HCT116 (cell line): Measurements from ENCODE around the gene CTR9. TPM values are rescaled to one million over a fixed set of nuclear protein-coding genes. Genes with fewer than 3 reads are reported as not detected.

Experiments
- ATAC-seq: fragments of 200-7000 bp; cut with Tn5 transposase; 2 replicates; pipeline ENCODE4 v1.9.1; 2020; ENCODE audit warnings: mild to moderate bottlenecking, moderate library complexity
- BruUV-seq: library from RNA; stranded (reverse); fragments of 400-500 nt; replicated peaks from 2 replicates; lab custom pipeline; 2021; lab: Mats Ljungman, UMichigan
- CTCF ChIA-PET: fragments of 300-600 bp; sonication (Branson Sonifier 250); formaldehyde crosslinking; loops from one replicate; lab custom pipeline; 2021; ENCODE audit warnings: antibody characterized with exemption; lab: Charles Lee
- POLR2A ChIA-PET: fragments of 300-600, 350-600 bp; sonication (Branson Sonifier 250); formaldehyde crosslinking; loops from one replicate; lab custom pipeline; 2021; ENCODE audit warnings: antibody characterized with exemption; lab: Charles Lee
- RAD21 ChIA-PET, 2 experiments: fragments of 300-600 bp; sonication (Branson Sonifier 250); formaldehyde crosslinking; loops; one replicate each; lab custom pipeline; 2023; ENCODE audit warnings: low total read pairs in 2 of 2; ENCODE audit not compliant: uncharacterized antibody in 2 of 2, unreplicated experiment in 2 of 2, low non-redundant PET in 1 of 2; lab: Charles Lee
- DNase-seq: peaks from one replicate; pipeline ENCODE4 v3.0.0-alpha.2; 2010; ENCODE audit warnings: low read depth, low spot score
- H2AFZ ChIP-seq: fragments of 200-600 bp; shearing (Covaris generic), sonication (generic); 2 replicates; pipeline ENCODE4 v1.6.1; 2017; ENCODE audit warnings: low read depth, mixed run types, mixed read lengths, antibody characterized with exemption, low read length; ENCODE audit not compliant: poor library complexity, severe bottlenecking
- H3K27ac ChIP-seq: 2 replicates; pipeline ENCODE4 v1.5.1; 2012; ENCODE audit warnings: low read depth, low read length
- H3K27me3 ChIP-seq: fragments of 200-600 bp; sonication (generic); 2 replicates; pipeline ENCODE4 v1.6.1; 2016; ENCODE audit warnings: mixed run types, low read length, mixed read lengths; ENCODE audit not compliant: insufficient read depth
- H3K36me3 ChIP-seq, 2 experiments: fragments of 200-500 bp in 1 of 2; fragments of 200-600 bp in 1 of 2; sonication (Bioruptor generic) in 1 of 2; sonication (generic) in 1 of 2; 2 replicates each; pipeline versions ENCODE4 v1.5.1 to v1.6.1; 2014 to 2016; ENCODE audit warnings: low read length in 2 of 2, inconsistent platforms in 1 of 2, mixed read lengths in 1 of 2, mixed run types in 1 of 2; ENCODE audit not compliant: insufficient read depth in 2 of 2, control insufficient read depth in 1 of 2
- H3K4me1 ChIP-seq, 2 experiments: fragments of 200-600 bp in 1 of 2; sonication (generic) in 1 of 2; 2 replicates each; pipeline versions ENCODE4 v1.5.1 to v1.6.1; 2012 to 2017; ENCODE audit warnings: low read length in 2 of 2, inconsistent platforms in 1 of 2, mild to moderate bottlenecking in 1 of 2, mixed read lengths in 1 of 2, mixed run types in 1 of 2, moderate library complexity in 1 of 2; ENCODE audit not compliant: insufficient read depth in 2 of 2, control insufficient read depth in 1 of 2
- H3K4me2 ChIP-seq: fragments of 200-600 bp; sonication (generic); 2 replicates; pipeline ENCODE4 v1.6.1; 2017; ENCODE audit warnings: mixed run types, low read length, mixed read lengths
- H3K4me3 ChIP-seq, 2 experiments: fragments of 200-600 bp in 1 of 2; sonication (generic) in 1 of 2; replicated peaks in 1 of 2; 2 replicates each; pipeline ENCODE4 v1.5.1; 2011 to 2016; ENCODE audit warnings: low read length in 2 of 2, control low read depth in 1 of 2, low read depth in 1 of 2, mild to moderate bottlenecking in 1 of 2, mixed read lengths in 1 of 2, mixed run types in 1 of 2
- H3K79me2 ChIP-seq: fragments of 200-600 bp; sonication (generic); 2 replicates; pipeline ENCODE4 v1.6.1; 2017; ENCODE audit warnings: mild to moderate bottlenecking, mixed run types, low read length, moderate library complexity, mixed read lengths; ENCODE audit not compliant: insufficient read depth
- H3K9ac ChIP-seq: fragments of 200-600 bp; sonication (generic); 2 replicates; pipeline ENCODE4 v1.6.1; 2016; ENCODE audit warnings: low read length, mixed read lengths
- H3K9me2 ChIP-seq: fragments of 200-600 bp; sonication (generic), shearing (Covaris generic); 2 replicates; pipeline ENCODE4 v1.6.1; 2017; ENCODE audit warnings: mixed run types, mild to moderate bottlenecking, moderate library complexity; ENCODE audit not compliant: insufficient read depth
- H3K9me3 ChIP-seq, 2 experiments: fragments of 200-500 bp in 1 of 2; fragments of 200-600 bp in 1 of 2; sonication (Bioruptor generic) in 1 of 2; sonication (generic) in 1 of 2; 2 replicates each; pipeline ENCODE4 v1.6.1; 2014 to 2017; ENCODE audit warnings: low read length in 2 of 2, mixed read lengths in 2 of 2, inconsistent platforms in 1 of 2, low read depth in 1 of 2, mild to moderate bottlenecking in 1 of 2, mixed run types in 1 of 2, moderate library complexity in 1 of 2; ENCODE audit not compliant: control insufficient read depth in 1 of 2, insufficient read depth in 1 of 2
- H4K20me1 ChIP-seq: fragments of 200-600 bp; sonication (generic), shearing (Covaris generic); 2 replicates; pipeline ENCODE4 v1.6.1; 2017; ENCODE audit warnings: mixed run types, mild to moderate bottlenecking, moderate library complexity; ENCODE audit not compliant: insufficient read depth
- ATF3 ChIP-seq: IDR thresholded peaks from 2 replicates; pipeline ENCODE4 v1.6.1; 2012
- CBX3 ChIP-seq: IDR thresholded peaks from 2 replicates; pipeline ENCODE4 v1.6.1; 2012; ENCODE audit warnings: low read depth
- EGR1 ChIP-seq: IDR thresholded peaks from 2 replicates; pipeline ENCODE4 v1.6.1; 2012; ENCODE audit warnings: low read depth
- ELF1 ChIP-seq: IDR thresholded peaks from 2 replicates; pipeline ENCODE4 v1.6.1; 2012; ENCODE audit warnings: low read depth, borderline replicate concordance
- EZH2 ChIP-seq: fragments of 200-600 bp; sonication (generic); IDR thresholded peaks from 2 replicates; pipeline ENCODE4 v1.6.1; 2017; ENCODE audit warnings: antibody characterized with exemption, mixed run types
- EZH2phosphoT487 ChIP-seq: fragments of 200-600 bp; IDR thresholded peaks from 2 replicates; pipeline ENCODE4 v1.6.1; 2018; ENCODE audit warnings: antibody characterized with exemption, borderline replicate concordance
- FOSL1 ChIP-seq: IDR thresholded peaks from 2 replicates; pipeline ENCODE4 v1.6.1; 2012; ENCODE audit warnings: low read depth
- JUND ChIP-seq: IDR thresholded peaks from 2 replicates; pipeline ENCODE4 v1.6.1; 2012
- POLR2A ChIP-seq: IDR thresholded peaks from 2 replicates; pipeline ENCODE4 v1.7.0; 2011; ENCODE audit warnings: borderline replicate concordance; ENCODE audit not compliant: insufficient read depth, insufficient read length; ENCODE audit errors: extremely low read depth
- POLR2AphosphoS5 ChIP-seq: IDR thresholded peaks from 2 replicates; pipeline ENCODE4 v1.6.1; 2011; ENCODE audit warnings: mild to moderate bottlenecking, low read depth, low read length, moderate library complexity
- RAD21 ChIP-seq: IDR thresholded peaks from 2 replicates; pipeline ENCODE4 v1.6.1; 2012; ENCODE audit warnings: low read depth, mild to moderate bottlenecking
- REST ChIP-seq: IDR thresholded peaks from 2 replicates; pipeline ENCODE4 v1.6.1; 2012; ENCODE audit warnings: low read depth
- SIN3A ChIP-seq: IDR thresholded peaks from 2 replicates; pipeline ENCODE4 v1.6.1; 2012; ENCODE audit warnings: low read depth
- SRF ChIP-seq: IDR thresholded peaks from 2 replicates; pipeline ENCODE4 v1.6.1; 2012; ENCODE audit warnings: low read depth
- TCF7L2 ChIP-seq: IDR thresholded peaks from 2 replicates; pipeline ENCODE4 v1.7.0; 2011; ENCODE audit warnings: borderline replicate concordance, inconsistent platforms; ENCODE audit not compliant: insufficient read depth, insufficient read length; ENCODE audit errors: extremely low read depth
- YY1 ChIP-seq: IDR thresholded peaks from 2 replicates; pipeline ENCODE4 v1.6.1; 2011; ENCODE audit warnings: low read length, low read depth, moderate library complexity, mild to moderate bottlenecking; ENCODE audit not compliant: insufficient replicate concordance; ENCODE audit errors: extremely low read depth
- ZFX ChIP-seq: fragments of 450-650 bp; IDR thresholded peaks from 2 replicates; pipeline ENCODE4 v1.6.1; 2017
- ZNF274 ChIP-seq: fragments of 200-500 bp; sonication (Bioruptor generic); IDR thresholded peaks from 2 replicates; pipeline ENCODE4 v1.6.1; 2014; ENCODE audit warnings: mild to moderate bottlenecking, low read depth, low read length, inconsistent platforms
- intact Hi-C: fragments of 100-400 bp; cut with micrococcal nuclease; formaldehyde crosslinking; loops from 2 replicates; pipeline ENCODE4 v1.10.0; 2022
- total RNA-seq: library from RNA; stranded (reverse); gene quantifications from one replicate; pipeline ENCODE4 v1.2.1, GENCODE V29; 2021; ENCODE audit not compliant: unreplicated experiment
- TF ChIP-seq, protein P1 (sequence below): IDR thresholded peaks from 2 replicates; pipeline ENCODE4 v1.6.1; 2011; ENCODE audit warnings: mild to moderate bottlenecking, low read length, moderate library complexity; ENCODE audit not compliant: insufficient replicate concordance; ENCODE audit errors: extremely low read depth
- TF ChIP-seq, protein P2 (sequence below), 3 experiments: fragments of 200-600 bp in 1 of 3; sonication (generic) in 1 of 3; IDR thresholded peaks in 2 of 3; conservative IDR thresholded peaks in 1 of 3; 2 replicates each; pipeline ENCODE4 v1.5.1; 2012 to 2017; ENCODE audit warnings: low read depth in 2 of 3, low read length in 2 of 3, antibody characterized with exemption in 1 of 3, borderline replicate concordance in 1 of 3, control low read depth in 1 of 3, mild to moderate bottlenecking in 1 of 3, mixed read lengths in 1 of 3, mixed run types in 1 of 3, moderate library complexity in 1 of 3; ENCODE audit not compliant: insufficient read depth in 1 of 3

Gene CTR9
- total RNA-seq, 1 experiment from 2014 or later = 68.4 TPM

- CTCF ChIA-PET = no interaction called here
Observed at GRCh38 chr11:10744206-10744605, 6.8 kb upstream of the CTR9 start.

More at GRCh38 chr11:10744206-10744605, 6.8 kb upstream of the CTR9 start:
- TF ChIP-seq EZH2phosphoT487 = no peak
- TF ChIP-seq ELF1 = no peak
- no peak for TF ChIP-seq YY1
- TF ChIP-seq POLR2A = no peak
- TF ChIP-seq, protein P1, sequence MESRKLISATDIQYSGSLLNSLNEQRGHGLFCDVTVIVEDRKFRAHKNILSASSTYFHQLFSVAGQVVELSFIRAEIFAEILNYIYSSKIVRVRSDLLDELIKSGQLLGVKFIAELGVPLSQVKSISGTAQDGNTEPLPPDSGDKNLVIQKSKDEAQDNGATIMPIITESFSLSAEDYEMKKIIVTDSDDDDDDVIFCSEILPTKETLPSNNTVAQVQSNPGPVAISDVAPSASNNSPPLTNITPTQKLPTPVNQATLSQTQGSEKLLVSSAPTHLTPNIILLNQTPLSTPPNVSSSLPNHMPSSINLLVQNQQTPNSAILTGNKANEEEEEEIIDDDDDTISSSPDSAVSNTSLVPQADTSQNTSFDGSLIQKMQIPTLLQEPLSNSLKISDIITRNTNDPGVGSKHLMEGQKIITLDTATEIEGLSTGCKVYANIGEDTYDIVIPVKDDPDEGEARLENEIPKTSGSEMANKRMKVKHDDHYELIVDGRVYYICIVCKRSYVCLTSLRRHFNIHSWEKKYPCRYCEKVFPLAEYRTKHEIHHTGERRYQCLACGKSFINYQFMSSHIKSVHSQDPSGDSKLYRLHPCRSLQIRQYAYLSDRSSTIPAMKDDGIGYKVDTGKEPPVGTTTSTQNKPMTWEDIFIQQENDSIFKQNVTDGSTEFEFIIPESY = no peak
- no peak for TF ChIP-seq ZFX
- TF ChIP-seq POLR2AphosphoS5 = no peak
- no peak for TF ChIP-seq JUND
- TF ChIP-seq TCF7L2 = no peak
- TF ChIP-seq SRF = no peak
- no peak for TF ChIP-seq ZNF274
- TF ChIP-seq FOSL1 = no peak
- TF ChIP-seq, protein P2, sequence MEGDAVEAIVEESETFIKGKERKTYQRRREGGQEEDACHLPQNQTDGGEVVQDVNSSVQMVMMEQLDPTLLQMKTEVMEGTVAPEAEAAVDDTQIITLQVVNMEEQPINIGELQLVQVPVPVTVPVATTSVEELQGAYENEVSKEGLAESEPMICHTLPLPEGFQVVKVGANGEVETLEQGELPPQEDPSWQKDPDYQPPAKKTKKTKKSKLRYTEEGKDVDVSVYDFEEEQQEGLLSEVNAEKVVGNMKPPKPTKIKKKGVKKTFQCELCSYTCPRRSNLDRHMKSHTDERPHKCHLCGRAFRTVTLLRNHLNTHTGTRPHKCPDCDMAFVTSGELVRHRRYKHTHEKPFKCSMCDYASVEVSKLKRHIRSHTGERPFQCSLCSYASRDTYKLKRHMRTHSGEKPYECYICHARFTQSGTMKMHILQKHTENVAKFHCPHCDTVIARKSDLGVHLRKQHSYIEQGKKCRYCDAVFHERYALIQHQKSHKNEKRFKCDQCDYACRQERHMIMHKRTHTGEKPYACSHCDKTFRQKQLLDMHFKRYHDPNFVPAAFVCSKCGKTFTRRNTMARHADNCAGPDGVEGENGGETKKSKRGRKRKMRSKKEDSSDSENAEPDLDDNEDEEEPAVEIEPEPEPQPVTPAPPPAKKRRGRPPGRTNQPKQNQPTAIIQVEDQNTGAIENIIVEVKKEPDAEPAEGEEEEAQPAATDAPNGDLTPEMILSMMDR (IDR thresholded peaks at IDR 0.05 in 2 of 3, conservative IDR thresholded peaks at IDR 0.05 in 1 of 3; ENCODE audit: borderline replicate concordance in 1 of 3, insufficient read depth in 1 of 3, low read depth in 2 of 3, low read length in 2 of 3) = no peak
- no peak for TF ChIP-seq EGR1
- no peak for TF ChIP-seq SIN3A
- TF ChIP-seq CBX3 = no peak
- TF ChIP-seq RAD21 = no peak
- no peak for TF ChIP-seq EZH2
- no peak for TF ChIP-seq ATF3
- no peak for TF ChIP-seq REST
- ChIA-PET RAD21 (no interaction called here), POLR2A (no interaction called here)
- Histone ChIP-seq H3K79me2 (no peaks in the 10 kb centered on the region), H3K27me3 (no peaks in the 10 kb centered on the region), H4K20me1 (no peaks in the 10 kb centered on the region), H3K27ac (no peak overlapping the region), H3K4me3 (no peak overlapping the region), H3K9ac (no peak overlapping the region), H3K9me2 (no peaks in the 10 kb centered on the region), H3K4me1 (peaks cover 0 to 20% of the 10 kb centered on the region in 2 experiments; a peak in 2 of 4 replicates), H3K36me3 (no peaks in the 10 kb centered on the region), H3K4me2 (no peak overlapping the region), H3K9me3 (no peaks in the 10 kb centered on the region), H2AFZ (no peak overlapping the region)
- intact Hi-C loops = no loop called here
- no TSS peak for BruUV-seq
- DNase-seq (no peak), ATAC-seq (no peak)
